GM12891 (cell line): ENCODE measurements around the gene HELQ.
"Not testable (repeated sequence)": the region's sequence is repeated elsewhere in the genome, so short reads cannot be mapped to it uniquely, and the experiment has no call there.

Source experiments
- DNase-seq: peaks from one replicate; pipeline ENCODE4 v3.0.0; 2011; ENCODE audit warnings: low spot score; ENCODE audit not compliant: insufficient read length
- FAIRE-seq: peaks from 2 replicates; lab custom pipeline; 2011; peaks lifted over from hg19 to GRCh38; lab: Jason Lieb, UNC
- PAX5 ChIP-seq: IDR thresholded peaks from 2 replicates; pipeline ENCODE4 v1.6.1; 2011; ENCODE audit warnings: low read length, moderate library complexity, mild to moderate bottlenecking; ENCODE audit not compliant: insufficient read depth, severe bottlenecking
- POLR2A ChIP-seq: IDR thresholded peaks from 2 replicates; pipeline ENCODE4 v1.6.1; 2011; ENCODE audit warnings: low read depth, low read length, control low read depth
- POLR2AphosphoS5 ChIP-seq: IDR thresholded peaks from 2 replicates; pipeline ENCODE4 v1.6.1; 2011; ENCODE audit warnings: low read depth, low read length, control low read depth
- POU2F2 ChIP-seq: IDR thresholded peaks from 2 replicates; pipeline ENCODE4 v1.6.1; 2011; ENCODE audit warnings: low read depth, mild to moderate bottlenecking, control low read depth, low read length, moderate library complexity
- SPI1 ChIP-seq: IDR thresholded peaks from 2 replicates; pipeline ENCODE4 v1.6.1; 2011; ENCODE audit warnings: low read depth, low read length, control low read depth
- TAF1 ChIP-seq: IDR thresholded peaks from 2 replicates; pipeline ENCODE4 v1.6.1; 2011; ENCODE audit warnings: low read depth, low read length, control low read depth

HELQ gene

GRCh38 chr4:83440148-83440814, 15.3 kb downstream of the HELQ start:
- peak; percentile 15; the same call in 1 of the 2 replicates for TF ChIP-seq SPI1
- no peak for TF ChIP-seq TAF1
- no peak for DNase-seq
- FAIRE-seq: no peak

DNA sequence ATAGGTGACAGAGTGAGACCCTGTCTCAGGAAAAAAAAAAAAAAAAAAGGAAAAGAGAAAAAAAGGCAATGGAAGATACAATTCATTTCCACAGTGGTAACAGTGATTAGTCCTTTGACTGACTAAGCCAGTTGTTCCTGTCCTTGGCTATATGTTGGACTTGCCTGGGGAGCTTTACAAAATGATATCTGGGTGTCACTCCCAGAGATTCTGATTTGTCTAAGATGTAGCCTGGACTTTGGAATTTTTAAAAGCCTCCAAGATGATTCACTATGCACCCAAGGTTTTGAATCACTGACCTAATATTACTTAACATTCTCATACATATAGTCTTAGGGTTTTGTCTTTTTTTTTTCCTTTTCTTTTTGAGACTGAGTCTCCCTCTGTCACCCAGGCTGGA, 16.9 kb downstream of the HELQ start:
- no peak for FAIRE-seq
- TF ChIP-seq PAX5 (no peak), POLR2A (no peak), TAF1 (no peak), POU2F2 (no peak), SPI1 (no peak), POLR2AphosphoS5 (no peak)
- DNase-seq: no peak

DNA sequence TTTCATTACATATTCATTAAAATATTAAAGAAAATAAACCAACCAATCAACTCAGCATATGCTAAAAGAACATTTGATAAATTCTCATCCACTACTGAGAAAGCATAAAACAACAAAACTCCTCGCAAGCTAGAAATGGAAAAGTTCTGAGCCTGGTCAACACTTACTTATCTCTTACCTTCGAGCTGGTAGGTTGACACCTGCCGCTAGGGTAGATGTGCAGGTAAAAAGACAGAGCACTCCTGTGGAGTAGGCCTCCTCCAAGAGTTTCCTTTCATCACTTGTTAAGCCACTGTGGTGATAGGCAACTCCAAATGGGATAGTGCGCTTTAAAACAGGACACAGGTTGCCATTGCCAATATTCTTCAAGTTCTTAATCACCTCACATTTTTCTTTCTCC, 18.9 kb downstream of the HELQ start:
- FAIRE-seq (no peak), DNase-seq (no peak)
- TF ChIP-seq POU2F2: no peak
- no peak for TF ChIP-seq TAF1

- TF ChIP-seq POU2F2 (no peak), SPI1 (no peak), POLR2AphosphoS5 (no peak), POLR2A (no peak), PAX5 (no peak), TAF1 (no peak)
- FAIRE-seq: no peak
- DNase-seq: no peak
Measured at GRCh38 chr4:83431200-83431599, 24.4 kb downstream of the HELQ start.

GRCh38 chr4:83418211-83418610, 37.4 kb downstream of the HELQ start:
- no peak for DNase-seq
- TF ChIP-seq SPI1: no peak
- no peak for FAIRE-seq

DNA sequence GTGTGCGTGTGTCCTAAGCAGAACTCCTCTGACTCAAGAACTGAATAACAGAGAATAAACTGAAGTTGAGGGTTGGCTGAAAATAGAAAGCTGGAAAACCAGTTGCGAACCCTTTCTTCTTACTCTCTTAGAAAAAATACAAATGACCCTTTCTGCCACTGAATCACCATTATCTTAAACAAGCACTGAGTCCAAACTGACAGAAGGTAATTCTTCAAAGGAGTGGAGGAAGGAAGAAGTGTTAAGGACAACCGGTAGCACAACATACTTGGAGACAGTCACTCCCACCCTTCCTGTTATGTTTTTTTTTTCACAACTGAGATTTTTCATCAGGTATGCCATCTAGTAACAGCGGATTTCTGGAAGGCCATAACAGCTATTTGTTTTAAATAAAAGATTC, 38.1 kb downstream of the HELQ start:
- FAIRE-seq (no peak), DNase-seq (no peak)
- TF ChIP-seq POLR2AphosphoS5 (no peak), PAX5 (no peak), TAF1 (no peak), POLR2A (no peak), POU2F2 (no peak), SPI1 (no peak)

DNA sequence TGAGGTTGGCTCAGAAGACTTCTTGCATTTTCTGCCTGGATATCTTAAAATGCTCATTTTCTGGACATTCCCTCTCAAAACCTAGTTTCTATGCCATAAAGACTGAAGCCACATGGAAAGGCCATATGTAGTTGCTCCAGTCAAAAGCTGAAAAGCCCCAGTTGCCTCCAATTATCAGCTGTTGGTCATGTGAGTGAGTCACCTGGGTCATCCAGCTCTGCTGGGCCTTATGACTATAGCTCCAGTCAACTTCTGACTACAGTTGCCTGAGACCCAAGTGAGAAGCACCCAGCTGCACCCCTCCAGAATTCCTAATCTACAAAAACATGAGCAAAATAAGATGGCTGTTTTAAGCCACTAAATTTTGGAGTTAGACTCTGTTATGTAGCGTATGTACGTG, 41.9 kb downstream of the HELQ start:
- FAIRE-seq (no peak), DNase-seq (no peak)
- TF ChIP-seq PAX5 (no peak), POLR2AphosphoS5 (no peak)

GRCh38 chr4:83408908-83409307, 46.7 kb downstream of the HELQ start:
- TF ChIP-seq POU2F2: no peak
- no peak for TF ChIP-seq POLR2AphosphoS5
- TF ChIP-seq PAX5: no peak
- no peak for TF ChIP-seq TAF1
- DNase-seq (no peak), FAIRE-seq (no peak)

- FAIRE-seq: no peak
Measured at GRCh38 chr4:83405844-83406816, 49.5 kb downstream of the HELQ start.

DNA sequence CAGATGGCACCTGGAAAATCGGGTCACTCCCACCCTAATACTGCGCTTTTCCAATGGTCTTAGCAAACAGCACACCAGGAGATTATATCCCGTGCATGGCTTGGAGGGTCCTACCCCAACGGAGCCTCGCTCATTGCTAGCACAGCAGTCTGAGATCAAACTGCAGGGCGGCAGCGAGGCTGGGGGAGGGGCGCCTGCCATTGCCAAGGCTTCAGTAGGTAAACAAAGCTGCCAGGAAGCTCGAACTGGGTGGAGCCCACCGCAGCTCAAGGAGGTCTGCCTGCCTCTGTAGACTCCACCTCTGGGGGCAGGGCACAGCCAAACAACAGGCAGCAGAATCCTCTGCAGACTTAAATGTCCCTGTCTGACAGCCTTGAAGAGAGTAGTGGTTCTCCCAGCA, 57.5 kb downstream of the HELQ start:
- not testable (repeated sequence) for FAIRE-seq

More at GRCh38 chr4:83405844-83406816, 49.5 kb downstream of the HELQ start:
- DNase-seq: no peak
- no peak for TF ChIP-seq PAX5
- no peak for TF ChIP-seq SPI1
- TF ChIP-seq POU2F2: no peak
- TF ChIP-seq POLR2A: no peak
- no peak for TF ChIP-seq TAF1
- TF ChIP-seq POLR2AphosphoS5: no peak

More for the DNA sequence above, 57.5 kb downstream of the HELQ start:
- DNase-seq: not testable (repeated sequence)
